ENCODE measurements around the gene ANKH.

- TF ChIP-seq CTCF (IDR thresholded peaks at IDR 0.05; ENCODE audit: low read depth, low read length, poor library complexity, severe bottlenecking) = no peak
- TF ChIP-seq EZH2phosphoT487 (IDR thresholded peaks at IDR 0.05; ENCODE audit: borderline replicate concordance, low read length) = no peak
These were observed 132.0 kb downstream of the ANKH start for GRCh38 chr5:14739538-14739937.

Data from DOHH2 (cell line).